Large intestine (tissue), 3 donors: ENCODE measurements around the gene PSMD14. TPM values are rescaled to one million over a fixed set of nuclear protein-coding genes. Genes with fewer than 3 reads are reported as not detected.

Experiments used
- DNase-seq, 2 donors: peaks; one replicate each; pipeline versions ENCODE4 v3.0.0 to v3.0.0-alpha.2; 2013
- H3K27ac ChIP-seq: one replicate; pipeline ENCODE4 v1.5.1; 2013; ENCODE audit warnings: low read length
- H3K27me3 ChIP-seq: 2 replicates; pipeline ENCODE4 v1.6.1; 2013; ENCODE audit warnings: low read length; ENCODE audit not compliant: control insufficient read depth, insufficient read depth
- H3K36me3 ChIP-seq: 2 replicates; pipeline ENCODE4 v1.6.1; 2013; ENCODE audit warnings: low read length; ENCODE audit not compliant: control insufficient read depth, insufficient read depth
- H3K4me1 ChIP-seq: one replicate; pipeline ENCODE4 v1.6.1; 2013; ENCODE audit warnings: low read length; ENCODE audit not compliant: control insufficient read depth, insufficient read depth
- H3K4me3 ChIP-seq: one replicate; pipeline ENCODE4 v1.5.1; 2013; ENCODE audit warnings: low read length
- H3K9me3 ChIP-seq: one replicate; pipeline ENCODE4 v1.6.1; 2013; ENCODE audit warnings: mild to moderate bottlenecking, low read depth, low read length, moderate library complexity; ENCODE audit not compliant: control insufficient read depth
- WGBS: methylation state at CpG from one replicate; pipeline ENCODE4 v1.1.5; 2013; ENCODE audit warnings: low lambda C conversion rate; ENCODE audit not compliant: insufficient coverage; 5-methylcytosine and 5-hydroxymethylcytosine counted together
- polyA plus RNA-seq: library from polyadenylated mRNA; unstranded; fragments of 120-200 nt; gene quantifications from one replicate; pipeline ENCODE4 v1.2.1, GENCODE V29; 2013

Gene PSMD14
- polyA plus RNA-seq, 1 donor = 35.9 TPM

GRCh38 chr2:161417438-161418274, 109.4 kb downstream of the PSMD14 start:
- Histone ChIP-seq H3K27me3 (peaks cover 99% of the 10 kb centered on the region), H3K4me1 (peaks cover 12% of the 10 kb centered on the region), H3K9me3 (peaks cover 10% of the 10 kb centered on the region), H3K4me3 (no peak overlapping the region), H3K36me3 (no peaks in the 10 kb centered on the region), H3K27ac (no peak overlapping the region)
- no peak for DNase-seq
- WGBS = 2% methylated on average over 6 of the region's 21 CpGs

- H3K4me3 ChIP-seq = no peak overlapping the region
Observed at GRCh38 chr2:161418275-161418714, 110.1 kb downstream of the PSMD14 start.

GRCh38 chr2:161418715-161419637, 110.8 kb downstream of the PSMD14 start:
- Histone ChIP-seq H3K36me3 (no peaks in the 10 kb centered on the region), H3K27ac (no peak overlapping the region), H3K4me3 (no peak overlapping the region), H3K4me1 (peaks cover 12% of the 10 kb centered on the region), H3K9me3 (peaks cover 15% of the 10 kb centered on the region), H3K27me3 (peaks cover 99% of the 10 kb centered on the region)
- peak in 1 of 2 donors; percentile 30 for DNase-seq
- WGBS = 0% methylated on average over 4 of the region's 49 CpGs

More at GRCh38 chr2:161418275-161418714, 110.1 kb downstream of the PSMD14 start:
- Histone ChIP-seq H3K9me3 (peaks cover 13% of the 10 kb centered on the region), H3K4me1 (peaks cover 12% of the 10 kb centered on the region), H3K36me3 (no peaks in the 10 kb centered on the region), H3K27ac (no peak overlapping the region), H3K27me3 (peaks cover 100% of the 10 kb centered on the region)
- 0% methylated on average over 3 of the region's 15 CpGs for WGBS
- DNase-seq = no peak

- Histone ChIP-seq H3K4me1 (peaks cover 8% of the 10 kb centered on the region), H3K4me3 (no peak overlapping the region), H3K9me3 (peaks cover 9% of the 10 kb centered on the region), H3K27me3 (peaks cover 99% of the 10 kb centered on the region), H3K27ac (no peak overlapping the region), H3K36me3 (no peaks in the 10 kb centered on the region)
- DNase-seq = no peak
- 10% methylated on average over 2 of the region's 3 CpGs for WGBS
Observed at GRCh38 chr2:161419638-161420190, 111.5 kb downstream of the PSMD14 start.

- H3K4me1 ChIP-seq = peaks cover 5% of the 10 kb centered on the region
- peaks cover 8% of the 10 kb centered on the region for H3K9me3 ChIP-seq
- no CpG with 5 or more reads among the region's 11 CpGs for WGBS
- no peak overlapping the region for H3K27ac ChIP-seq
- H3K4me3 ChIP-seq = no peak overlapping the region
- DNase-seq = no peak
- peaks cover 99% of the 10 kb centered on the region for H3K27me3 ChIP-seq
- H3K36me3 ChIP-seq = no peaks in the 10 kb centered on the region
Observed at GRCh38 chr2:161420406-161421074, 112.3 kb downstream of the PSMD14 start.

GRCh38 chr2:161421686-161422085, 113.5 kb downstream of the PSMD14 start:
- no peak overlapping the region for H3K4me3 ChIP-seq
- no peak overlapping the region for H3K27ac ChIP-seq
- no peaks in the 10 kb centered on the region for H3K36me3 ChIP-seq
- no peak for DNase-seq
- H3K9me3 ChIP-seq = peaks cover 8% of the 10 kb centered on the region
- peaks cover 99% of the 10 kb centered on the region for H3K27me3 ChIP-seq
- H3K4me1 ChIP-seq = peaks cover 5% of the 10 kb centered on the region
- no CpG with 5 or more reads among the region's 2 CpGs for WGBS

GRCh38 chr2:161422816-161423403, 114.7 kb downstream of the PSMD14 start:
- Histone ChIP-seq H3K4me1 (peaks cover 5% of the 10 kb centered on the region), H3K4me3 (no peak overlapping the region), H3K36me3 (no peaks in the 10 kb centered on the region), H3K27me3 (peaks cover 98% of the 10 kb centered on the region), H3K9me3 (peaks cover 9% of the 10 kb centered on the region), H3K27ac (no peak overlapping the region)
- no CpG with 5 or more reads among the region's 11 CpGs for WGBS
- DNase-seq = peak in 1 of 2 donors; percentile 14

- no peak overlapping the region for H3K4me3 ChIP-seq
- WGBS = no CpG with 5 or more reads among the region's 125 CpGs
- DNase-seq = peak in 1 of 2 donors; percentile 46
- peaks cover 4% of the 10 kb centered on the region for H3K4me1 ChIP-seq
- peaks cover 13% of the 10 kb centered on the region for H3K9me3 ChIP-seq
- H3K27me3 ChIP-seq = peaks cover 98% of the 10 kb centered on the region
- no peak overlapping the region for H3K27ac ChIP-seq
- H3K36me3 ChIP-seq = no peaks in the 10 kb centered on the region
Observed at GRCh38 chr2:161423421-161424393, 115.5 kb downstream of the PSMD14 start.

GRCh38 chr2:161424394-161424769, 116.2 kb downstream of the PSMD14 start:
- peaks cover 96% of the 10 kb centered on the region for H3K27me3 ChIP-seq
- peak in 1 of 2 donors; percentile 14 for DNase-seq
- no peaks in the 10 kb centered on the region for H3K36me3 ChIP-seq
- 0% methylated on average over 1 of the region's 9 CpGs for WGBS
- no peaks in the 10 kb centered on the region for H3K4me1 ChIP-seq
- H3K4me3 ChIP-seq = no peak overlapping the region
- H3K9me3 ChIP-seq = peaks cover 13% of the 10 kb centered on the region
- no peak overlapping the region for H3K27ac ChIP-seq
